Motor neuron (in vitro differentiated cells): ENCODE measurements around the gene ACAP2. TPM values are rescaled to one million over a fixed set of nuclear protein-coding genes. Genes with fewer than 3 reads are reported as not detected.

Source experiments
- ATAC-seq, 8 experiments: fragments of 200-7000 bp; cut with Tn5 transposase; replicated peaks in 6 of 8; 2 replicates each; pipeline ENCODE4 v1.8.0; 2021; ENCODE audit warnings: mild to moderate bottlenecking in 8 of 8, moderate library complexity in 8 of 8
- H3K27ac ChIP-seq, 2 donors: fragments of 250-450 bp; sonication (Bioruptor Pico); 2 replicates each; pipeline ENCODE4 v1.9.0; 2021; ENCODE audit warnings: antibody characterized with exemption in 2 of 2, mild to moderate bottlenecking in 2 of 2, moderate library complexity in 1 of 2
- H3K4me1 ChIP-seq, 2 donors: fragments of 250-450 bp; sonication (Bioruptor Pico); replicated peaks in 1 of 2; 2 replicates each; pipeline ENCODE4 v1.6.1; 2021; ENCODE audit warnings: antibody characterized with exemption in 2 of 2, mild to moderate bottlenecking in 2 of 2, moderate library complexity in 1 of 2
- H3K4me3 ChIP-seq, 5 donors: fragments of 250-450 bp; sonication (Bioruptor Pico); 2 replicates each; pipeline ENCODE4 v1.9.0; 2021; ENCODE audit warnings: antibody characterized with exemption in 5 of 5, mild to moderate bottlenecking in 5 of 5, moderate library complexity in 4 of 5
- WGBS, 10 experiments: fragments of 450-650 bp; shearing (Covaris generic); methylation state at CpG; one replicate each; pipeline ENCODE4 v1.0.0; 2022; 5-methylcytosine and 5-hydroxymethylcytosine counted together
- in situ Hi-C, 9 experiments: fragments of 400-800 bp; cut with MboI; loops; one replicate each; pipeline ENCODE4 v1.15.0; 2021; ENCODE audit warnings: low sequenced_read_pairs in 9 of 9, low pct_unique_long_range_greater_than_20kb in 2 of 9; ENCODE audit not compliant: unreplicated experiment in 9 of 9
- total RNA-seq, 8 experiments: library from RNA; unstranded; fragments of 300-600 nt; gene quantifications; 2 replicates each; pipeline versions ENCODE4 v1.2.3 to v1.2.4, GENCODE V29; 2022

ACAP2 gene
- total RNA-seq, 8 experiments from 2014 or later, result 35.8 to 75.8 (median 52.7) TPM

GRCh38 chr3:195226445-195226844, 216.4 kb downstream of the ACAP2 start:
- peaks cover 0 to 3% of the 10 kb centered on the region in 2 donors for H3K4me1 ChIP-seq
- H3K4me3 ChIP-seq, result no peak overlapping the region
- WGBS, 10 experiments, result 80 to 100% (median 94%) methylated on average over 1 to 5 of the region's 7 CpGs; no CpG with 5 or more reads in 4 of the 10 experiments
- no peak overlapping the region for H3K27ac ChIP-seq
- in situ Hi-C loops, result loop anchor here in 2 of 9 experiments (25.0 kb wide), 1 partner anchor 239 kb away; no protein-coding TSS in a partner anchor
- ATAC-seq, result no peak

GRCh38 chr3:195224980-195225580, 217.7 kb downstream of the ACAP2 start:
- in situ Hi-C loops, result loop anchor here in 2 of 9 experiments (25.0 kb wide), 1 partner anchor 238 kb away; no protein-coding TSS in a partner anchor
- Histone ChIP-seq H3K4me3 (no peak overlapping the region), H3K4me1 (peaks cover 0 to 6% of the 10 kb centered on the region in 2 donors), H3K27ac (no peak overlapping the region)
- no peak for ATAC-seq
- WGBS, 10 experiments, result 96% methylated on average over 3 of the region's 3 CpGs; no CpG with 5 or more reads in 9 of the 10 experiments

Other genes starting within 250 kb of the ACAP2 start
- gene XXYLT1, start 171.9 kb downstream of the ACAP2 start, total RNA-seq, result 10 to 100 TPM in 7 of 8 experiments, 1 to 10 TPM in 1; 8.7 to 35.9 (median 16.1) TPM
- gene PPP1R2, start 100.3 kb upstream of the ACAP2 start, total RNA-seq, result 10 to 100 TPM; 28.0 to 65.0 (median 36.9) TPM
- 10 to 100 TPM in 3 of 8 experiments, 1 to 10 TPM in 1, under 1 TPM in 3, not detected in 1; 0.17 to 36.7 (median 8.8) TPM for gene APOD, start 140.9 kb upstream of the ACAP2 start, total RNA-seq